OCI-LY3 (cell line): Measurements from ENCODE around the gene LIF.
"Not testable (repeated sequence)": the region's sequence is repeated elsewhere in the genome, so short reads cannot be mapped to it uniquely, and the experiment has no call there.

Experiments
- H2AFZ ChIP-seq: fragments of 200-600, 300-600 bp; shearing (Covaris generic); 2 replicates; pipeline ENCODE4 v1.6.0; 2014; ENCODE audit warnings: antibody characterized with exemption, low read depth, low read length
- H3K27ac ChIP-seq: fragments of 200-600, 300-600 bp; sonication (generic); 2 replicates; pipeline ENCODE4 v1.5.1; 2014; ENCODE audit warnings: mild to moderate bottlenecking, low read length, moderate library complexity, mixed read lengths
- H3K27me3 ChIP-seq: fragments of 200-600, 300-600 bp; sonication (generic); 2 replicates; pipeline ENCODE4 v1.6.1; 2014; ENCODE audit warnings: low read depth, low read length, mixed read lengths
- H3K36me3 ChIP-seq: fragments of 200-600, 300-600 bp; sonication (generic); replicated peaks from 2 replicates; pipeline ENCODE3; 2014; ENCODE audit warnings: low read depth, low read length, mixed read lengths
- H3K4me1 ChIP-seq: fragments of 300-600, 200-600 bp; sonication (generic); 2 replicates; pipeline ENCODE4 v1.6.1; 2014; ENCODE audit warnings: low read length, mixed read lengths
- H3K4me2 ChIP-seq: fragments of 200-600, 300-600 bp; sonication (generic); 2 replicates; pipeline ENCODE4 v1.6.1; 2014; ENCODE audit warnings: low read length, mixed read lengths
- H3K4me3 ChIP-seq: fragments of 300-600, 200-600 bp; sonication (generic); 2 replicates; pipeline ENCODE4 v1.5.1; 2014; ENCODE audit warnings: antibody characterized with exemption, mild to moderate bottlenecking, low read length, moderate library complexity
- H3K79me2 ChIP-seq: fragments of 300-600, 200-600 bp; shearing (Covaris generic); 2 replicates; pipeline ENCODE4 v1.6.1; 2014; ENCODE audit warnings: mild to moderate bottlenecking, low read length, mixed read lengths
- H3K9ac ChIP-seq: fragments of 300-600, 200-600 bp; shearing (Covaris generic); 2 replicates; pipeline ENCODE4 v1.6.0; 2014; ENCODE audit warnings: mild to moderate bottlenecking, low read length, moderate library complexity
- H3K9me3 ChIP-seq: fragments of 200-600, 300-600 bp; shearing (Covaris generic); 2 replicates; pipeline ENCODE4 v1.6.1; 2014; ENCODE audit warnings: low read length, mixed read lengths; ENCODE audit not compliant: insufficient read depth
- H4K20me1 ChIP-seq: fragments of 200-600, 300-600 bp; sonication (generic); 2 replicates; pipeline ENCODE4 v1.6.1; 2016; ENCODE audit warnings: low read length, mixed read lengths; ENCODE audit not compliant: insufficient read depth
- EZH2phosphoT487 ChIP-seq: fragments of 200-600 bp; shearing (Covaris generic); IDR thresholded peaks from 2 replicates; pipeline ENCODE4 v1.6.1; 2018; ENCODE audit warnings: antibody characterized with exemption, mixed run types, low read depth
- TF ChIP-seq, protein P1 (sequence below): fragments of 200-600, 300-600 bp; sonication (generic); IDR thresholded peaks from 2 replicates; pipeline ENCODE4 v1.5.1; 2014; ENCODE audit warnings: antibody characterized with exemption, low read length, low read depth

Gene LIF

DNA sequence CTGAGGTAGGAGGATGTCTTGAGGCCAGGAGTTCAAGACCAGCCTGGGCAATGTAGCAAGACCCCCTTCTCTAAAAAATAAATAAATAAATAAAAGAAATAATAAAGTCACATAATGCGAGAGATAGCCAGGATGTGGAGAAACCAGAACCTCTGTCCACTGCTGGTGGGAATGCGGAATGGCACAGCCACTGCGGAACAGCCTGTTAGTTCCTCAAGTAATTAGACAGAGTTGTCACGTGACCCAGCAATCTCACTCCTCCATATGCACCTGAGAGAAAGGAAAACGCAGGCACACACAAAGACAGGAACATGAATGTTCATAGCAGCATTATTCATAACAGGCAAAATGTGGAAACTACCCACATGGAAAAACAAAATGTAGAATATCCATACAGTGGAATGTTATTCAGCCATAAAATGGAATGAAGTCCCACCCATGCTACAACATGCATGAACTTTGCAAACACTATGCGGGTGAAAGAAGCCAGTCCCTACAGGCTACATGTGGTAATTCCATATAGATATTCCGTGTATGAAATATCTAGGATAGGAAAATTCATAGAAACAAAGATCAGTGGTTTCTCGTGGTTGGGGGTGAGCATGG is 27.4 kb downstream of the LIF start:
- no peak overlapping the region for H3K27ac ChIP-seq
- H3K27me3 ChIP-seq: peaks cover 48% of the 10 kb centered on the region
- no peaks in the 10 kb centered on the region for H3K36me3 ChIP-seq
- no peaks in the 10 kb centered on the region for H3K79me2 ChIP-seq
- no peak overlapping the region for H3K4me3 ChIP-seq
- peaks cover 31% of the 10 kb centered on the region for H3K4me1 ChIP-seq
- H3K9ac ChIP-seq: no peak overlapping the region
- TF ChIP-seq, protein P1, sequence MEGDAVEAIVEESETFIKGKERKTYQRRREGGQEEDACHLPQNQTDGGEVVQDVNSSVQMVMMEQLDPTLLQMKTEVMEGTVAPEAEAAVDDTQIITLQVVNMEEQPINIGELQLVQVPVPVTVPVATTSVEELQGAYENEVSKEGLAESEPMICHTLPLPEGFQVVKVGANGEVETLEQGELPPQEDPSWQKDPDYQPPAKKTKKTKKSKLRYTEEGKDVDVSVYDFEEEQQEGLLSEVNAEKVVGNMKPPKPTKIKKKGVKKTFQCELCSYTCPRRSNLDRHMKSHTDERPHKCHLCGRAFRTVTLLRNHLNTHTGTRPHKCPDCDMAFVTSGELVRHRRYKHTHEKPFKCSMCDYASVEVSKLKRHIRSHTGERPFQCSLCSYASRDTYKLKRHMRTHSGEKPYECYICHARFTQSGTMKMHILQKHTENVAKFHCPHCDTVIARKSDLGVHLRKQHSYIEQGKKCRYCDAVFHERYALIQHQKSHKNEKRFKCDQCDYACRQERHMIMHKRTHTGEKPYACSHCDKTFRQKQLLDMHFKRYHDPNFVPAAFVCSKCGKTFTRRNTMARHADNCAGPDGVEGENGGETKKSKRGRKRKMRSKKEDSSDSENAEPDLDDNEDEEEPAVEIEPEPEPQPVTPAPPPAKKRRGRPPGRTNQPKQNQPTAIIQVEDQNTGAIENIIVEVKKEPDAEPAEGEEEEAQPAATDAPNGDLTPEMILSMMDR: no peak
- TF ChIP-seq EZH2phosphoT487: no peak
- no peaks in the 10 kb centered on the region for H3K9me3 ChIP-seq
- no peaks in the 10 kb centered on the region for H4K20me1 ChIP-seq
- H3K4me2 ChIP-seq: no peak overlapping the region
- no peak overlapping the region for H2AFZ ChIP-seq

DNA sequence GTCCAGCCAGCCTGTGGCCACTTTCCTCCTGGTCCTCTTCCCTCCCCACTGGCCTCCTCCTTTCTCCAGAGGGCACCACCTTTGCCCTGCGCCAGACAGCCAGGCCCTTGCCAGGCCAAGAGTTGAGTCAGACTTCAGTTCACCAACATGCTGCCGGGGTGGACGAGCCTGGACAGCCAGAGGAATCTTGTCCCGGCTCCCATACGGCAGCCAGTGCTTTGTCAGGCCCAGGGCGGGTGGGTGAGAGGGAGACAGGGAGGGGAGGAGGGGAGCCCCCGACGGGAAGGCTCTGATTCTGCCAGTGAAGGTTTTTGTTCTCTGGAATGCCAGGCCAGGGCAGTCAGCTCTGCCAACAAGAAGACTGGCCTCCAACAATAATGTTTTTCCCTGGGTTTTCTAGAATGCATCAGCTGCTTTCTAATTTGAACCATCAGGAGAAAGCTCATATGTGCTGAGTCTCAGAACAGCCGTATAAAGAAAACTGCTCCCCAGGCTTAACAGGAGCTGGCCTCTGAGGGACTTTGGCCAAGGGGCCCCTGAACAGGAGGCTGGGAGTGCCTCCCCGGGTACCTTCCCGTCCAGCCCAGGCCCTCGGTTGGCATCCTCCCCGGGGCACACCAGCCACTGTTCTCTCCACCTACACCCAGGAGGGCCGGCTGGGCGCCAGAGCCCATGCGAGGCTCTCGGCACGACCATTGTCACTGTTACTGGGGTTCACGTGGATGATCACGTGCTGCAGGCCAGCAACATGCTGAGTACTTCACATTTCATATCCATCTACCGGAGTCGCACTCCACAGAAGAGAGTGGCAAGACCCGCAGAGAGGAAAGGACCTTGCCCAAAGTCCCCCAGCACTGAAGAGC is 28.6 kb downstream of the LIF start:
- no peaks in the 10 kb centered on the region for H3K36me3 ChIP-seq
- TF ChIP-seq, protein P1: no peak
- no peak for TF ChIP-seq EZH2phosphoT487
- no peak overlapping the region for H3K9ac ChIP-seq
- H2AFZ ChIP-seq: no peak overlapping the region
- H3K4me2 ChIP-seq: no peak overlapping the region
- H3K27ac ChIP-seq: no peak overlapping the region
- no peaks in the 10 kb centered on the region for H4K20me1 ChIP-seq
- peaks cover 48% of the 10 kb centered on the region for H3K27me3 ChIP-seq
- no peaks in the 10 kb centered on the region for H3K79me2 ChIP-seq
- H3K4me3 ChIP-seq: no peak overlapping the region
- peaks cover 22% of the 10 kb centered on the region for H3K4me1 ChIP-seq
- no peaks in the 10 kb centered on the region for H3K9me3 ChIP-seq

DNA sequence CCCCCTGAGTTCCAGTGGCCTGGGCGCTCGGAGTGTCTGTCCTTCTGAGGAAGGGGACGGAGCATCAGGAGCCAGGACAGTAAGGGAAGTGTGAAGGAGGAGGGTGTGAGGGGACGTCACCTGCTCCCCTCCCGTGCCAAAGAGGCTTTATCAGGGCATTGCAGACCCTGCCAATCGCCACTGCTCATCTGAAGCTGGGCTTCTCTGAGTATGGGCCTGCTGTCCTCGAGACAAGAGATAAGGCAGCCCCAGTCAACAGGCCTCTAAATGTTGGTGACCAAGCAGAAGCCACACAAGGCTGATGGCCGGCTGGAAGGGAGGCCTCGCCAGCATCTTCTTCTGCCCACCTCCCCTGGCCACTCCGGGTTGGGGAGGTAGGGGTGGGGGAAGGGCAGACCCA is 29.8 kb downstream of the LIF start:
- H3K4me2 ChIP-seq: no peak overlapping the region
- no peak overlapping the region for H2AFZ ChIP-seq

DNA sequence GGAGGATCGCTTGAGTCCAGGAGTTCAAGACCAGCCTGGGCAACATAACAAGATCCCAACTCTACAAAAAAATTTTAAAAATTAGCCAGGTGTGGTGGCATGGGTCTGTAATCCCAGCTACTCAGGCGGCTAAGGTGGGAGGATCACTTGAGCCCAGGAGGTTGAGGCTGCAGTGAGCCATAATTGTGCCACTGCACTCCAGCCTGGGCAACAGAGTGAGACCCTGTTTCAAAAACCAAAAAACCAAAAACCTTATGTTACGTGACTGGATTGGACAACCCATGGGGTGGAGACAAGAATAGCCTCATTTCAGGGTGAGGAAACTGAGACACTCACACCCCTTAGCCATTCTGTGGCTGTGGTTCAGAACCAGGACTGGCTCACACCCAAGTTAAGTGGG is 30.3 kb downstream of the LIF start:
- H3K9me3 ChIP-seq, H3K79me2 ChIP-seq, H3K9ac ChIP-seq, H2AFZ ChIP-seq, H3K27ac ChIP-seq, H3K4me3 ChIP-seq, H4K20me1 ChIP-seq, H3K4me2 ChIP-seq, H3K36me3 ChIP-seq: not testable (repeated sequence)
- Histone ChIP-seq H3K4me1 (peaks cover 18% of the 10 kb centered on the region), H3K27me3 (peaks cover 42% of the 10 kb centered on the region)

More for the DNA sequence above, 29.8 kb downstream of the LIF start:
- TF ChIP-seq EZH2phosphoT487: no peak
- TF ChIP-seq, protein P1: no peak
- H3K79me2 ChIP-seq: no peaks in the 10 kb centered on the region
- peaks cover 45% of the 10 kb centered on the region for H3K27me3 ChIP-seq
- H4K20me1 ChIP-seq: no peaks in the 10 kb centered on the region
- H3K27ac ChIP-seq: no peak overlapping the region
- H3K9me3 ChIP-seq: no peaks in the 10 kb centered on the region
- no peaks in the 10 kb centered on the region for H3K36me3 ChIP-seq
- H3K9ac ChIP-seq: no peak overlapping the region
- no peak overlapping the region for H3K4me3 ChIP-seq
- peaks cover 22% of the 10 kb centered on the region for H3K4me1 ChIP-seq
